ENCODE data around the gene ANAPC13.

The ANAPC13 gene

GRCh38 chr3:134468519-134468918, 17.3 kb downstream of the ANAPC13 start:
- no peak overlapping the region for H3K4me3 Mint-ChIP-seq
- no peaks in the 10 kb centered on the region for H3K27me3 Mint-ChIP-seq
- no peaks in the 10 kb centered on the region for H3K9me3 Mint-ChIP-seq
- H3K4me1 Mint-ChIP-seq = no peaks in the 10 kb centered on the region
- H3K36me3 Mint-ChIP-seq = no peaks in the 10 kb centered on the region
- H3K27ac Mint-ChIP-seq = no peak overlapping the region

GRCh38 chr3:134466331-134466730, 19.5 kb downstream of the ANAPC13 start:
- H3K27ac Mint-ChIP-seq = no peak overlapping the region

GRCh38 chr3:134464689-134465365, 21.0 kb downstream of the ANAPC13 start:
- no peaks in the 10 kb centered on the region for H3K27me3 Mint-ChIP-seq
- H3K9me3 Mint-ChIP-seq = no peaks in the 10 kb centered on the region
- no peak overlapping the region for H3K27ac Mint-ChIP-seq
- no peaks in the 10 kb centered on the region for H3K36me3 Mint-ChIP-seq
- H3K4me1 Mint-ChIP-seq = no peaks in the 10 kb centered on the region
- no peak overlapping the region for H3K4me3 Mint-ChIP-seq

More at GRCh38 chr3:134466331-134466730, 19.5 kb downstream of the ANAPC13 start:
- Mint-ChIP-seq H3K36me3 (no peaks in the 10 kb centered on the region), H3K27me3 (no peaks in the 10 kb centered on the region), H3K9me3 (no peaks in the 10 kb centered on the region), H3K4me1 (no peaks in the 10 kb centered on the region), H3K4me3 (no peak overlapping the region)

- no peaks in the 10 kb centered on the region for H3K36me3 Mint-ChIP-seq
- H3K27me3 Mint-ChIP-seq = no peaks in the 10 kb centered on the region
- no peaks in the 10 kb centered on the region for H3K9me3 Mint-ChIP-seq
- no peaks in the 10 kb centered on the region for H3K4me1 Mint-ChIP-seq
- no peak overlapping the region for H3K4me3 Mint-ChIP-seq
- H3K27ac Mint-ChIP-seq = no peak overlapping the region
Observed at GRCh38 chr3:134464064-134464688, 21.6 kb downstream of the ANAPC13 start.

- H3K4me3 Mint-ChIP-seq = no peak overlapping the region
Observed at GRCh38 chr3:134463676-134464063, 22.1 kb downstream of the ANAPC13 start.

GRCh38 chr3:134462331-134462941, 23.3 kb downstream of the ANAPC13 start:
- Mint-ChIP-seq H3K27ac (no peak overlapping the region), H3K4me3 (no peak overlapping the region), H3K27me3 (peaks cover 9% of the 10 kb centered on the region), H3K4me1 (no peaks in the 10 kb centered on the region), H3K36me3 (no peaks in the 10 kb centered on the region), H3K9me3 (no peaks in the 10 kb centered on the region)

More at GRCh38 chr3:134463676-134464063, 22.1 kb downstream of the ANAPC13 start:
- no peak overlapping the region for H3K27ac Mint-ChIP-seq
- H3K4me1 Mint-ChIP-seq = no peaks in the 10 kb centered on the region
- H3K27me3 Mint-ChIP-seq = no peaks in the 10 kb centered on the region
- no peaks in the 10 kb centered on the region for H3K36me3 Mint-ChIP-seq
- no peaks in the 10 kb centered on the region for H3K9me3 Mint-ChIP-seq

- no peaks in the 10 kb centered on the region for H3K4me1 Mint-ChIP-seq
- no peaks in the 10 kb centered on the region for H3K9me3 Mint-ChIP-seq
- H3K27me3 Mint-ChIP-seq = peaks cover 11% of the 10 kb centered on the region
- no peaks in the 10 kb centered on the region for H3K36me3 Mint-ChIP-seq
- no peak overlapping the region for H3K27ac Mint-ChIP-seq
- H3K4me3 Mint-ChIP-seq = no peak overlapping the region
Observed at GRCh38 chr3:134460965-134461364, 24.8 kb downstream of the ANAPC13 start.

- Mint-ChIP-seq H3K4me3 (no peak overlapping the region), H3K36me3 (no peaks in the 10 kb centered on the region), H3K4me1 (no peaks in the 10 kb centered on the region), H3K9me3 (no peaks in the 10 kb centered on the region), H3K27ac (no peak overlapping the region), H3K27me3 (peaks cover 11% of the 10 kb centered on the region)
Observed at GRCh38 chr3:134459562-134459961, 26.2 kb downstream of the ANAPC13 start.

GRCh38 chr3:134458406-134458945, 27.3 kb downstream of the ANAPC13 start:
- Mint-ChIP-seq H3K36me3 (no peaks in the 10 kb centered on the region), H3K27ac (no peak overlapping the region), H3K9me3 (no peaks in the 10 kb centered on the region), H3K27me3 (peaks cover 11% of the 10 kb centered on the region), H3K4me1 (no peaks in the 10 kb centered on the region), H3K4me3 (no peak overlapping the region)

- Mint-ChIP-seq H3K4me3 (no peak overlapping the region), H3K27ac (no peak overlapping the region), H3K4me1 (no peaks in the 10 kb centered on the region), H3K36me3 (no peaks in the 10 kb centered on the region), H3K27me3 (peaks cover 11% of the 10 kb centered on the region), H3K9me3 (no peaks in the 10 kb centered on the region)
Observed at GRCh38 chr3:134457376-134458074, 28.3 kb downstream of the ANAPC13 start.

- Mint-ChIP-seq H3K27me3 (peaks cover 14% of the 10 kb centered on the region), H3K27ac (no peak overlapping the region), H3K4me1 (no peaks in the 10 kb centered on the region), H3K36me3 (no peaks in the 10 kb centered on the region), H3K4me3 (no peak overlapping the region), H3K9me3 (no peaks in the 10 kb centered on the region)
Observed at GRCh38 chr3:134453631-134454030, 32.2 kb downstream of the ANAPC13 start.

GRCh38 chr3:134449951-134450350, 35.8 kb downstream of the ANAPC13 start:
- H3K36me3 Mint-ChIP-seq = peaks cover 2% of the 10 kb centered on the region
- no peak overlapping the region for H3K4me3 Mint-ChIP-seq
- peaks cover 15% of the 10 kb centered on the region for H3K27me3 Mint-ChIP-seq
- peaks cover 11% of the 10 kb centered on the region for H3K9me3 Mint-ChIP-seq
- no peak overlapping the region for H3K27ac Mint-ChIP-seq
- no peaks in the 10 kb centered on the region for H3K4me1 Mint-ChIP-seq

GRCh38 chr3:134449277-134449676, 36.5 kb downstream of the ANAPC13 start:
- Mint-ChIP-seq H3K27me3 (peaks cover 20% of the 10 kb centered on the region), H3K4me1 (no peaks in the 10 kb centered on the region), H3K27ac (no peak overlapping the region), H3K9me3 (peaks cover 15% of the 10 kb centered on the region), H3K4me3 (no peak overlapping the region), H3K36me3 (peaks cover 6% of the 10 kb centered on the region)

GRCh38 chr3:134448664-134449063, 37.1 kb downstream of the ANAPC13 start:
- Mint-ChIP-seq H3K36me3 (peaks cover 6% of the 10 kb centered on the region), H3K27me3 (peaks cover 20% of the 10 kb centered on the region), H3K4me1 (no peaks in the 10 kb centered on the region), H3K27ac (no peak overlapping the region), H3K9me3 (peaks cover 15% of the 10 kb centered on the region), H3K4me3 (no peak overlapping the region)

GRCh38 chr3:134447351-134447750, 38.4 kb downstream of the ANAPC13 start:
- peaks cover 21% of the 10 kb centered on the region for H3K27me3 Mint-ChIP-seq
- no peak overlapping the region for H3K27ac Mint-ChIP-seq
- no peaks in the 10 kb centered on the region for H3K4me1 Mint-ChIP-seq
- H3K4me3 Mint-ChIP-seq = no peak overlapping the region
- peaks cover 15% of the 10 kb centered on the region for H3K9me3 Mint-ChIP-seq
- peaks cover 6% of the 10 kb centered on the region for H3K36me3 Mint-ChIP-seq
